Measurements from ENCODE around the gene CNEP1R1.
A peak's percentile ranks its signal among the peaks of the same experiment; 100 is the strongest.
"Not testable (repeated sequence)": the region's sequence is repeated elsewhere in the genome, so short reads cannot be mapped to it uniquely, and the experiment has no call there.

Gene CNEP1R1

GRCh38 chr16:50024684-50025536, at the start of gene CNEP1R1:
CNEP1R1 (plus strand) TSS chr16:50025225; CDS start chr16:50025316, 91 bp downstream.
- DNase-seq (ENCODE audit: low spot score), result peak; percentile 96

- DNase-seq (ENCODE audit: low spot score), result no peak
Observed at GRCh38 chr16:49977427-49977826, 47.6 kb upstream of the CNEP1R1 start.

GRCh38 chr16:49978569-49979326, 46.3 kb upstream of the CNEP1R1 start:
- no peak for DNase-seq (ENCODE audit: low spot score)

GRCh38 chr16:49980166-49980565, 44.9 kb upstream of the CNEP1R1 start:
- DNase-seq (ENCODE audit: low spot score), result no peak

GRCh38 chr16:49986351-49987124, 38.5 kb upstream of the CNEP1R1 start:
- DNase-seq (ENCODE audit: low spot score), result no peak

- no peak for DNase-seq (ENCODE audit: low spot score)
Observed at GRCh38 chr16:49987381-49987780, 37.6 kb upstream of the CNEP1R1 start.

- no peak for DNase-seq (ENCODE audit: low spot score)
Observed at GRCh38 chr16:49992825-49993224, 32.2 kb upstream of the CNEP1R1 start.

- no peak for DNase-seq (ENCODE audit: low spot score)
Observed at GRCh38 chr16:49993579-49993978, 31.4 kb upstream of the CNEP1R1 start.

GRCh38 chr16:49994006-49994405, 31.0 kb upstream of the CNEP1R1 start:
- DNase-seq (ENCODE audit: low spot score), result no peak

GRCh38 chr16:49995720-49996119, 29.3 kb upstream of the CNEP1R1 start:
- DNase-seq (ENCODE audit: low spot score), result peak; percentile 7

GRCh38 chr16:49997721-49998251, 27.2 kb upstream of the CNEP1R1 start:
- no peak for DNase-seq (ENCODE audit: low spot score)

GRCh38 chr16:49998991-49999390, 26.0 kb upstream of the CNEP1R1 start:
- no peak for DNase-seq (ENCODE audit: low spot score)

GRCh38 chr16:50001144-50001543, 23.9 kb upstream of the CNEP1R1 start:
- no peak for DNase-seq (ENCODE audit: low spot score)

GRCh38 chr16:50002190-50002589, 22.8 kb upstream of the CNEP1R1 start:
- DNase-seq (ENCODE audit: low spot score), result no peak

GRCh38 chr16:50004239-50004638, 20.8 kb upstream of the CNEP1R1 start:
- DNase-seq (ENCODE audit: low spot score), result no peak

- no peak for DNase-seq (ENCODE audit: low spot score)
Observed at GRCh38 chr16:50006964-50007363, 18.1 kb upstream of the CNEP1R1 start.

GRCh38 chr16:50007744-50008143, 17.3 kb upstream of the CNEP1R1 start:
- DNase-seq (ENCODE audit: low spot score), result no peak

GRCh38 chr16:50010212-50010611, 14.8 kb upstream of the CNEP1R1 start:
- no peak for DNase-seq (ENCODE audit: low spot score)

- peak; percentile 70 for DNase-seq (ENCODE audit: low spot score)
Observed at GRCh38 chr16:50011707-50012106, 13.3 kb upstream of the CNEP1R1 start.

GRCh38 chr16:50012182-50012581, 12.8 kb upstream of the CNEP1R1 start:
- DNase-seq (ENCODE audit: low spot score), result no peak

- not testable (repeated sequence) for DNase-seq (ENCODE audit: low spot score)
Observed at GRCh38 chr16:50014211-50014610, 10.8 kb upstream of the CNEP1R1 start.

- no peak for DNase-seq (ENCODE audit: low spot score)
Observed at GRCh38 chr16:50015631-50016030, 9.4 kb upstream of the CNEP1R1 start.
